Activated CD4-positive, CD25-positive, alpha-beta regulatory T cell (primary cell): ENCODE measurements around the gene HAGH.
"Not testable (repeated sequence)": the region's sequence is repeated elsewhere in the genome, so short reads cannot be mapped to it uniquely, and the experiment has no call there.

Source experiments
- DNase-seq, 4 experiments: peaks; one replicate each; lab custom pipeline; 2025; lab: John Stamatoyannopoulos, UW

The HAGH gene

DNA sequence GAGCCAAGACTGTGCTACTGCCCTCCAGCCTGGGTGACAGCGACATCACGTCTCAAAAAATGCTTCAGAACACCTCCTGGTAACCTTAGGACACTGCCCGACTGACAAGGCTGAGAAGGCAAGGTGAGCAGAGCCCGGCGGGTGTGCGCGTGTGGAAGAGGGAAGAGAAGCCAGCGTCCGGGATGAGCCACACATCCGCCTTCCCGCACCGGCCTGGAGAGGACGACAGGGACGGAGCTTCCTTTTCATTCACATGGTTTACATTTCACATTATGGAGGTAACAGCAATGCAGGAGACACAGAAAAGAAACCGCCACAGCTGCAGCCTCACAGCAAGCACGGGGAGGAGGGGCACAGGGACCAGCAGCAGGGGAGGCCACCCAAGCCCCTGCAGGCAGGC, 16.5 kb downstream of the HAGH start:
- DNase-seq: no peak

DNA sequence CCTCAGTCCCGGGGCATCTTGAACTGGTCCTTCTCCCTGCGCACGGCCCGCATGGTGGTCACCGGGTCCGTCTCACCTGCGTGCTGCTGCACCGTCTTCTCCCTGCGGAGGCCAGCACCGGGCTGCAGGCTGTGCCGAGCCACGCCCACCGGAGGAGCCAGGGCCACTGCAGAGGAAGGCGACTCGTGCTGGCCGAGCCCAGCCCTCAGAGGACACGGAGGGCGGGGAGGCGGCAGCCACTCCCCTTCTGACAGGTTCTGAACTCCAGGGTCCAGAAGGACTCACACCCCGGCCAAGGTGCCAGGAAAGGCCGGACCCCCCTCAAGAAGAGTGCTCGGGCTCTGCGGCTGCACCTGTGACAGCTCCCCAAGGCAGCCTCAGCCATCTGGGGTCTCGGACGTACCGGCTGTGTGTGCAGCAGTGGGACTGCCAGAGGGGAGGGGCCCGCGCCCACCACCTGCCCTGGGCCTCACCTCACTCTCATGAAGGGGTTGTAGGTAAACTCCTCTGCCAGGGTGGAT, 17.3 kb downstream of the HAGH start:
- no peak for DNase-seq

DNA sequence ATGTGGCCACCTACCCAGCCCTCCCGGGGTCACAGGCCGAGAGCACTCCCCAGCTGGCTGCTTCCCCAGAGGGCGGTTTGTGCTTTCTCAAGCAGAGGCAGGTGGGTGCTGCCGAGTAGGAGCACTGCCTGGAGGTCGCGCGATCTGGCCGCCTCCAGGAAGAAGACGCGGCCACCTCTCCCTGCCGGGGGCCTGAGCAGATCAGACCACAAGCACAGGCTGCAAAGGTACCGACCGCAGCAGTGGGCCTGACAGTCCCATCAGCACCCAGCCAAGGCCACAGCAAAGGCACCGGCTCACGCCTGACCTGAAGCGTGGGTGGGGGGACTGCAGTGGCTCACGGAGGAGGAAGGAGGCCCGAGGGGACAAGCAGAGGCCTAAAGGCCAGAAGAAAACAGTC, 17.9 kb downstream of the HAGH start:
- DNase-seq: no peak

DNA sequence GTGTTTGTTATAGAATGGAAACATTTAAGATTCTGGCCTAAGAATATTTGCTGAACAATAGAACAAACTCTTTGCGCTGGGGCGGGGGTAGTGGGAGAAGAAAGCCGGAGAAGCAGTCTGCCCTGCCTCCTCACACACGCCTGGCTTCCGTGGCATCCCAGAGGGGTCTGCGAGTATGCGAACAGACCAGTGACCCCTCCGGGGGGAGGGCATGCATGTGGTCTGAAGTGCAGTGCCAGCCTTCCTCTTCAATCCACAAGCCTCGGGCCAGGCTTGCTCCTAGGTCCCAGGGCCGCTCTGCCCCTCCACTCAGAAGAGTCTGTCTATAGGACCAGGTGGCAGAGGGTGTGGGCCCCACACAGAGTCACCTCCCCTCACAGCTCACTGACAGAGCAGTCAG, 19.0 kb downstream of the HAGH start:
- DNase-seq: no peak

DNA sequence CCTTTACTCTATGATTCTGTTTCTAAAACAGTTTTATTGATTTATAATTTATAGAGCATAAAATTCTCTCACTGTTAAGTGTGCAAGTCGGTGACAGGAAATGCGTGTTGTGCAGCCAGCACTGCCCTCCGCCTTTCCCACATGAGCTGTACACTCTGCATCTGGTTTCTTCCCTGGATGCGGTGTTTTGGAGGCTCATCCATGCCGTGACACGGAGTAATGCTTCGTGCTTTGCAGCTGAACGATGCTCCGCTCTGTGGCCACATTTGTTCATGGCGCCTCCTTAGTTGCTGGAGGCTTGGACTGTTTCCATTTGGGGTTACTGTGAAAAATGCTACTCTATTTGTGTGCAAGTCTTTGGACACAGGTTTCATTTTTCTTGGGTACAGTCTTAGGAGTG, 25.9 kb downstream of the HAGH start:
- no peak for DNase-seq

DNA sequence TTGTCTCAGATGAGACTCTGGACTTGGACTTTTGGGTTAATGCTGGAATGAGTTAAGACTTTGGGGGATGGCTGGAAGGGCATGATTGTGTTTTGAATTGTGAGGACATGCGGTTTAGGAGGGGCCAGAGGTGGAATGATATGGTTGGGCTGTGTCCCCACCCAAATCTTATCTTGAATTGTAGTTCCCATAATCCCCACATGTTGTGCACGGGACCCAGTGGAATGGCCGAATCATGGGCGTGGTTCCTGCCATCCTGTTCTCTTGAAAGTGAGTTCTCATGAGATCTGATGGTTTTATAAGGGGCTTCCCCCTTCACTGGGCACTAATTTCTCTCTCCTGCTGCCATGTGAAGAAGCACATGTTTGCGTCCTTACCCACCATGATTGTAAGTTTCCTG, 27.4 kb downstream of the HAGH start:
- DNase-seq: not testable (repeated sequence)

DNA sequence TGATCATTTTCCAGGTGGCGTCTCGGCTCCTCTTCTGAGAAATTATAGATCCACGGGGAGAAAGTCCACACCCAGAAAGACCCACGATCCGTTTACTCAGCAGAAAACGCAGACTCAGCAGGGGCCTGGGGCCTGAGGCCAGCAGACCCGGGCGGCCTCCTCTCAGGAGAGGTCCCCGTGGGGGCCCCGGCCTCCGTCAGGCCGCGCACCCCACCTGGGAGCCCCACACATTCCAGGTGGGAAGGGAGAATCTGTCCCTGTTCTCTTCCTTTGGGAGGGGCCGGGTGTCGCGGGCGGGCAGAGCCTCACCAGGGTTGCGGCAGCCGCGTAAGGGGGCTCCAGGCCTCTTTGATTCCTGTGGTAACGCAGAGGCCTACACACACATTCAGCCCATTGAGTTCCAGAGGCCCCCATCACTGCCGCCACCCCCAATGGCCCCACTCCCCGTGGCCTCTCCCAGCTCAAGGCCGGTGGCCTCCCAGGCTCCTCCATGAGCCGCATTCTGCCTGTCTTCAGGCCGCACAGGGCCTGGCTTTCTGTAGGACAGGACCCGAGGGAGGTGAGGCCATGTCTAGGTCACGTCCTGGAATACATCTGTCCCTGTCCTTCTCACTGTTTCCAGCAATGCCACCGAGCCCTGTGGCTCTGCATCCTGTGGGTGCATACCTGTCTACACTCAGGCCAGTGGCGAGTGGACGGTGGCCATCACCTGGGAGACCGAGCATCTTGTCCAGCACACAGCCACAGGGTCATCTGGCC, 31.5 kb downstream of the HAGH start:
- no peak for DNase-seq

DNA sequence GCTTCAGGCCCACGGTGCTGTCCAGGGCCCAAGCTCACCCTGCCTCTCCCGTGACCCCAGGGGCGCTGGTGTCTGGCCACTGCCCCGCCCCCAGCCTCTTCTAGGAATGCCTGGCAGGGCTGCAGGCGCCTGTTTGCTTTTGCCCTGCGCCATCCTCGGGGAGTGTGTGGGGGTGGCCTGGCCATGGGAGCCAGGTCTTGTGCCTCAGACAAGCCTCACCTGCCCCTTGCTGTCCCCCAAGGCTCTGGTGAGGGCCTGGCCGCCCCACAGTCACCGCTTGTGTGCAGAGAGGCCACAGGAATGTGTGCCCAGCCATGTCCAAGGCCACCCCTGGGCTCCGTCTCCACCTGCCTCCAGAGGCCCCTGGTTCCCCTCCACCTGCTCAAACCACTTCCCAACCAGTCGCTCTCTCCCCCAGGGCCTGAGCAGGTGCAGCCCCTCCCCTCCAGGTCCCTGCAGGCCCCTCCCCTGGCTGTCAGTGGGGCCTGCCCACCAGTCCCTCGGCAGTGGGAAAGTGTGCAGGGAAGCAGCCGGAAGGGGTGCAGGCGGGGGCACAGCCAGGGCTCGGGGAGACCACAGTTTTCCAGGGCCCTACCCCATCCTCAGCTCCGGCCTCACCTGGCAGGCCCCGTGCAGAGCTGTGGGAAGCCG, 32.3 kb downstream of the HAGH start:
- no peak for DNase-seq

DNA sequence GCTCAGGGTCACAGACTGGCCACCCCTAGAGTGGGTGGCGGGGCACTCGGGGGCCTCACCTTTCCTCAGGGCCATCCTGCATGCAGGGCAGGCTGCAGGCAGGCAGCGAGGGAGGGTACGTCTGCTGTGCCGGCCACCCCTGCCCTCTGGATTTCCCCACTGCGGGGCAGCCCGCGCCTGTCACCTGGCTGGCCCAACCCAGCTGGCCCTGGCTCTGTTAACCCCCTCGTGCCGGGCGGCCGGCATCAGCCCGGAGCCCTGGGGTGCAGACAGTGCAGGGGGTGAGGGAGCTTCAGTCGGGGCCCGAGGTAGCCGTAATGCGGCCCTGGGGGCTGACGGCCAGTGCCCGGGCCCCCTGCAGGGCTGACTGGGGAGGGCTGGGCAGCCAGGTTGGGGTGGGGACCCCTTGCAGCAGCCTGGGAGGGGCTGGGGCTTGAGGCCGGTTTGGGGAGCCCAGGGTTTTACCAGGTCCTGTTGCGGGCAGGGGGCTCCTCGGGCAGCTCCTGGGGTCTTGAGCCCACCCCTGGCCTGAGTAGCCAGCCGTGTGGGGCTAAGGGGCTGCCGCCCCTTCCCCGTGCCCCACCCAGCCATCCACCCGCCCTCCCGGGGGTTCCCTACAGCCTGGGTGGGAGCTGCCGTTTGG, 32.9 kb downstream of the HAGH start, which contains the start of gene IGFALS:
Gene IGFALS (minus strand): TSS at position 128 of the 643 bp plus-strand sequence. CDS start 53 bp downstream, at position 75.
- DNase-seq: no peak

DNA sequence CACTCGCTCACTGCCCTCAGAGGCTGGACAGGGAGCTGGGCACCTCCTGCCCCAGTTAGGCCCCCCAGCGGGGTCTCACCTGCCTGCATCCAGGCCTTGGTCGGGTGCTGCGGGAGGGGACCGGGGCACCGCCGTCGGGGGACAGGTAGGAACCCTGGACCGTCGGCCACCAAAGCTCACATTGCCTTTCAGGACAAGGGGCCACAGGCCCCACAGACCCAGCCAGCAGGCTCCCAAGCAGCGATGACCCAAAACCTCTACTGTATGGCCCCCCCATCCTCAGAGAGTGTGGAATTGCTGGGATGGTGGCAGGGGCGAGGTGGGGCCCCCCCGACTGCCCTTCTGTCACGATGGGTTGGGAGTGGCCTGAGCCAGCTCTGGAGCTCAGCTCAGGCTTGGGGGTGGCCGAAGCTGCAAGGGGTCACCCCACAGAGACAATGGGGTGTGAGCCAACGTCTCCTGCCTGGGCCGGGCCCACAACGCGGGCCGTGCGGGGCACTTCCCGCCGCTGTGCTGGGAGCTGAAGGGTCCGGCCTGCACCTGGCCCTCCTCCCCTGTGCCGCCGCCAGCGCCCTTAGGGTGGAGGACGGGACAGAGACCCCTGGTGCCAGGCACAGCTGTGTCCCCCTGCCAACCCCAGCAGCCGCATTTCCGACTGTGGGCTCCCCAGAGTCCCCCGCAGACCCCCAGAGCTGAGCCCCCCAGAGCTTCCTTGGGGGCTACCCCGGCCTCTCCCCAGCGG, 33.6 kb downstream of the HAGH start:
- DNase-seq: no peak

DNA sequence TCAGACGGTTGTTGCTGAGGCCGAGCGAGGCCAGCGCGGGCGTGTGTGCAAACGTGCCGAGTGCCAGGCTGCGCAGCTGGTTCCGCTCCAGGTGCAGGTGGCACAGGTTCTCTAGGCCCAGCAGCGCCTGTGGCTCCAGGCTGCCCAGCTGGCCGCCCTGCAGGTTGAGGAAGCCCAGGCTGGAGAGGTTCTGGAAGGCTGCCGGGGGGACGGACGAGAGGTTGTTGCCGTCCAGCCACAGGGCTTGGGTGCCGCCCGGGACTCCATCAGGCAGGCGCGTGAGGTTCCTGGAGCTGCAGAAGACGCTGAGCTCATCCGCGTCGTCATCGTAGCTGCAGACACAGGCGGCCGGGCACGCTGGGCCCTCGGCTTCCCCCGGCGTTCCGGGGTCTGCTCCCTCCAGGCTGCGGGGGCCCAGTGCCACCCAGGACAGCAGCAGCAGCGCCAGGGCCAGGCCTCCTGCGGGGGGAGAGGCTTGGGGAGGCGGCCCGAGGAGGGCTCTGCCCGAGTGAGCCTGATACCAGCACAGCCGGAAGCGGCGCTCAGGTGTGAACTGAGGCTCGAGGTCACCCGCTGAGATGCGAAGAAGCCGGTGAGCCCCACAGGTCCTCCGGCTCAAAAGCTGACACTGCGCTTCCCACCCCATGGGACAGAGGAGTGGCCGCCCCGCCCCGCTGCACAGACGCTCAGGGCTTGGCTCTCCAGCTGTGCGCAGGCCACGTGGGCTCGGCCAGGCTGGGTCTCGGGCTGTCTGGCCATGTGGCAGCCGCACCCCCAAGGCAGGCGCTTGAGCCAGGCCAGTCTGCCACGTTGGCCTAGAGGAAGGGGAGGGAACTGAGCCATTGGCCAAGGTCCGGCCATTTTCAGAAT, 34.4 kb downstream of the HAGH start:
- no peak for DNase-seq

DNA sequence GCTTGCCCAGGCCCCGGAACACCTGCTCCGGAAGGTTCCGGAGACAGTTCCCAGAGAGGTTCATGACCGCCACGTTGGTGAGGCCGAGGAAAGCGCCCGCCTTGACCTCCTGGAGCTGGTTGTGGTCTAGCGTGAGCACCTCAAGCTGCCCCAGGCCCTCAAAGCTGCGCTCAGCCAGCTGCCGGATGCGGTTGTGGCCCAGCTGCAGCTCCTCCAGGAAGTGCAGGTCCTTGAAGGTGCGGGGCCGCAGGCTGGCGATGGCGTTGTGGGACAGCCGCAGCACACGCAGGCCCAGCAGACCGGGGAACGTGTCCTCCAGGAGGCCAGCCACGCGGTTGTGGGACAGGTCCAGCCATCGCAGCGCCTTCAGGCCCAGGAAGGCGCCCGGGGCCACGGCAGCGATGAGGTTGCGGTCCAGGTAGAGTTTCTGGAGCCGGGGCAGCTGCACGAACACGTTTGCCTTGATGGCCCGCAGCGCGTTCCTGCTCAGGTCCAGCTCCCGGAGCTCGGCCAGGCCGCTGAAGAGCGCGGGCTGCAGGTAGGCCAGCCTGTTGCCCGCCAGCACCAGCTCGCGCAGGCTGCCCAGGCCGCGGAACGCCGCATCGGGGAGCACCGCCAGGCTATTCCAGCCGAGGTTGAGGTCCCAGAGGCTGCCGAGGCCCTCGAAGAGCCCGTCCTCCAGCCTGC, 35.2 kb downstream of the HAGH start:
- no peak for DNase-seq

DNA sequence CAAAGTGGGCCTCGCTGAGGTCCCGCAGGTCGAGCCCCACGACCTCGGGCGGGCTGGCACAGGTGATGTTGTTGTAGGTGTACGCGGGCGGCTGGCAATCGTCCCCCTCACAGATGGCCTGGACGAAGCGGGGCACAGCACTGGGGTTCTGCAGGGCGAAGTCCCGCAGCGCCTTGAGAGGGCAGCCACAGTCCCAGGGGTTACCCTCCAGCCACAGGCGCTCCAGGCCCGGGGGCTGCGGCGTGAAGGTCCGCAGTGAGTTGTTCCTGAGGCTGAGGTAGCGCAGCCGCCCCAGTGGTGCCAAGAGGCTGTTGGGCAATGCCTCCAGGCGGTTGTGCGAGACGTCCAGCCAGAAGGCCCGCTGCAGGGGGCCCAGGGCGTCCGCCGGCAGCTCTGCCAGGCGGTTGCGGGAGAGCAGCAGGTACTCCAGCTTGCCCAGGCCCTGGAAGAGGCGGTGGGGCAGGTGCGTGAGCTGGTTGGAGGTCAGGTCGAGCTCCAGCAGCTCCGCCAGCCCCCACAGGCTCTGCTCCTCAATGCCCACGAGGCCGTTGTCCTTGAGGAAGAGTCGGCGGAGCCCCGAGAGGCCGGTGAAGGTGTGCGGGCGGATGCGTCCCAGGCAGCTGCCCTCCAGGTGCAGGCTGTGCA, 35.9 kb downstream of the HAGH start:
- DNase-seq: no peak

DNA sequence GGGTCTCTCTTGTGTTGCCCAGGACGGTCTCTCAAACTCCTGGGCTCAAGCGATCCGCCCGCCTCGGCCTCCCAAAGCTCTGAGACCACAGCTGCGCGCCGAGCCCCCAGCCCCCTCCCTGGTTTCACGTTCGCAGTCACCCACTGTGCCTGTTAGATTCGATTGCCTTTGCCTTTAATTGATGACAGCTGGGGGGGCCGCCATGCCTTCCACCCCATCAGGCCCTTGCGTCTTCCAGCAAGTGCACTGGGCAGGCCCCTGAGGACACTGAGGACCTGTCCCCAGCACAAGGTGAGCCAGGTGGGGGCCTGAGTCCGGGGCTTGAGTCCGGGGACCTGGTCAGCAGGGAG, 36.4 kb downstream of the HAGH start:
- no peak for DNase-seq

DNA sequence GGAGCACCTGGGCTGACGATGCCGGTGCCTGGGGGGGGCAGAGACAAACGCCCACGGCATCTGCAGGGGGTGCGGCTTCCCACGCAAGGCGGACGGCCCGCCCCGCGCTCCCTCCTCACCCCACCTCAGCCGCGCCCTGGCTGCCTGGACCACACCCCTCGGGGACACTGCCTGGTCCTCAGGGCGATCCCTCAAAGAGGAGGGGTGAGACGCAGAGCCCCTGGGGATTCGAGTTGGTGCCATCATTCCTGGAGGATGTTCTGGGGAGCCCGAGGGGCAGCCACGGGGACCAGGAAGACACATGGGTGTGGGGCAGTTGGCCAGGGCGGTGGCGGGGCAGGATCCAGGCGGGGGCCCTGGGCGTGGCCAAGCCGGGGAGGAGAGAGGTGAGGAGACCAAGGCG, 37.0 kb downstream of the HAGH start:
- no peak for DNase-seq

DNA sequence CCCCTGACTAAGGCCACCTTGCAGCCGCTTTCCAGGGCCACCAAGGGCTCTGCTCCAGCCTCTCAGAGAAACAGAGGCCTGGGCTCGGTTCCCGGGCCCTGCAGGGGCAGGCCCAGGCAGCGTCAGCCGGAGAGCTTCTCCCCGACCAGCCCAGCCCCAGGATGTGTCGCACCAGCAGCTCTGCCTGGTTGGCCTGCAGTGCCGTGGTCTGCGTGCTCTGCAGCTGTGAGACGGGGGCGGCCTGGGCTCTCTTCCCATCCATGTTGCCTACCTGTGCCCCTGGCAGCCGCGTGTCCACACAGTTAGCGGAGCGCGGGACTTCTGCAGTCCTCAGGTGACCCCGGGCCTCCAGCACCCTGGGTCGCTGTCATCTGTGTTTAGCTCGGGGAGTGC, 37.9 kb downstream of the HAGH start:
- no peak for DNase-seq

DNA sequence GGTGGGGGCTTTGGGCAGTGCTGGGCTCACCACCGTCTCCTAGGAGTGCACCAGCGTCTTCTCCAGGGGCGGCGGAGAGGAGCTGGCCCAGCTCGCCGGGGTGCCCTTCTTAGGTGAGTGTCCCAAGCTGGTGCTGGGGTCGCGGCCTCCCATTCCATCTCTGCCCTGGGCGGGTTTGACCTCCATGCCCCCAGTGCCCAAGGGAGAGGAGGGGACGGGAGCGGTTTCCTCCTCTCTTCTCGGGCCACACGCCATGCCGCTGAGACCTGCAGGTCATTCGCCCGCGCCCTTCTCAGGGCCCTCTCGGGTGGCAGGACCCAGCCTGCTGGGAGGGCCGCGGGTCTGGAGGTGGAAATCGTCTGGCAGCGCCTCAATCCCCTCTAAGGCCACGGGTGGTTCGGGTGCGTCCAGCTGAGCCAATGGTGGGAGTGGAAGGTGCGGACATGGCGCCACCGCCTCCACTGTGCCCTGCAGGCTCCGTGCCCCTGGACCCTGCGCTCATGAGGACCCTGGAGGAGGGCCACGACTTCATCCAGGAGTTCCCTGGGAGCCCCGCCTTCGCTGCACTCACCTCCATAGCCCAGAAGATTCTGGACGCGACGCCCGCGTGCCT, 38.4 kb downstream of the HAGH start:
- no peak for DNase-seq

DNA sequence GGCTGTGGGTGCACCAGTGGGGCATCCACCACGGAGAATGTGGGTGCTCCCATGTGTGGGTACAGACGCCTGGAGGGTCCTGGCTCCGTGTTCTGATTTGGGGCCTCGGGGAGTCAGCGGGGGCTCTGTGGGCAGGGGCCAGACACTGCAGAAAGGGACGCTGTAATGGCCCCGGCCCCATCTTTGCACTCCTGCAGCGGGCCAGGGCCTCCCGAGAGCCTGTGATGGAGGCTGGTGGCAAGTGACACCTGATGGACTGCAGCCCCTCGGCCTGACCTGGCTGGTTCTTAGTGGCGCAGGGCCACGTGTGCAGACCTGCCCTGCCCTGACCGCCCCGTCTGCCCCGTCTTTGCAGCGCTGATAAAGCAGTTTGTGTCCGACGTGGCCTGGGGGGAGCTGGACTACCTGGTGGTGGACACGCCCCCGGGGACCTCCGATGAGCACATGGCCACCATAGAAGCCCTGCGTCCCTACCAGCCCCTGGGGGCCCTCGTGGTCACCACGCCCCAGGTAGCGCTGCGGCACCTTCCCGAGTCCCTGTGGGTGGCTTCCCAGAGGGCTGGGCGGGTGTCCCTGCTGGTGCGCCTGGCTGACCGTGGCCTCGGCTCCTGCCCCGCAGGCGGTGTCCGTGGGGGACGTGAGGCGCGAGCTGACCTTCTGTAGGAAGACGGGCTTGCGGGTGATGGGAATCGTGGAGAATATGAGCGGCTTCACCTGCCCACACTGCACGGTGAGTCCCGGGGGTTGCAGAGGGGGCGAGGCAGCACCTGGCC, 39.1 kb downstream of the HAGH start:
- no peak for DNase-seq

DNA sequence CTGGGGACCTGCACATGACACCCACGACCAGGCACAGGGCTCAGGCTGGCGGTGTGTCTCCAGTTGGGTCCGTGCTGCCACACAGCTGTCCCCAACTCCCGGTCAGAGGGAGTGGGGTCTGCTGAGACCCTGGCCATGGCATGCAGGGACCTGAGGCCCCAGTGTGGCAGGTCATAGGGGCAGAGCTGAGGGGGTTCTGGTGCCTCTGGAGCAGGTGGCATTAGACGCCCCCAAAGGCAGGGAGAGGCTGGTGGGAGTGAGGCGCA, 39.6 kb downstream of the HAGH start:
- DNase-seq: no peak
